Measurements from ENCODE around the gene PTPRK.

PTPRK gene

DNA sequence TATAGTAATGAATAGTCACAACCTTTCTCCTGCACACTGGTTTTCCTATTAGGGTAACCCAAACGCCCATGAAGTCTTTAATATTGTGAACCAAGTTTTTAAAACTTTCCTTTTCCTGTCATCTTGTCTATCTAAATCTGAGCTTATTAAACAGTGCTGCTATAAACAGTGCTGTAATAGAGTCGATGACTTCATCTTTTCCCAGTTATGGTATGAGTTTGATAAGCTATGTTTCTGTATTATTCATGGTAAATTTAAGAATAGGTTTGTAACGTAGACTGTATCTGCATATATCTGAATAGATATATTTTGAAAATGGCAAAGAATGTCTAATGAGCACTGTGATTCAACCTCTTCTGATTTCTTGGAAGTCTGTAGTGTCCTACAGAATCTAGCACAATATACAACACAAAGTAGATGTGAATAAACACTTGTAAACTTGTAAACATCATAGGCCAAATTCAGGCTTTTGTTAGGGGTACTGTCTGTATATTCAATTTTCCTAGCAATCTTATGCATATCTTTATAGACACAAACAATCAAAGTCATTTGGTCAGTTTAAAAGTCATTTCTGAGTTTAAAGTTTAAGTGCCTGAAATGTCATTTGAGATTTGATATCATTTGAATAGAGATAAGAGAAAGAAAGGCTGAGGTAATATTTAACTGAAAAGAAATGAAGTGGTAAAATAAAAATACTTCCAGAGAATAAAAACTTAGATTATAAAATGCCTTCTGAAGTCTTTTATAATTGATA lies 155.5 kb downstream of the PTPRK start:
- H3K27ac ChIP-seq = no peak overlapping the region
- intact Hi-C loops (cut with DNase I; ENCODE audit: low total_unique reads) = no loop called here

DNA sequence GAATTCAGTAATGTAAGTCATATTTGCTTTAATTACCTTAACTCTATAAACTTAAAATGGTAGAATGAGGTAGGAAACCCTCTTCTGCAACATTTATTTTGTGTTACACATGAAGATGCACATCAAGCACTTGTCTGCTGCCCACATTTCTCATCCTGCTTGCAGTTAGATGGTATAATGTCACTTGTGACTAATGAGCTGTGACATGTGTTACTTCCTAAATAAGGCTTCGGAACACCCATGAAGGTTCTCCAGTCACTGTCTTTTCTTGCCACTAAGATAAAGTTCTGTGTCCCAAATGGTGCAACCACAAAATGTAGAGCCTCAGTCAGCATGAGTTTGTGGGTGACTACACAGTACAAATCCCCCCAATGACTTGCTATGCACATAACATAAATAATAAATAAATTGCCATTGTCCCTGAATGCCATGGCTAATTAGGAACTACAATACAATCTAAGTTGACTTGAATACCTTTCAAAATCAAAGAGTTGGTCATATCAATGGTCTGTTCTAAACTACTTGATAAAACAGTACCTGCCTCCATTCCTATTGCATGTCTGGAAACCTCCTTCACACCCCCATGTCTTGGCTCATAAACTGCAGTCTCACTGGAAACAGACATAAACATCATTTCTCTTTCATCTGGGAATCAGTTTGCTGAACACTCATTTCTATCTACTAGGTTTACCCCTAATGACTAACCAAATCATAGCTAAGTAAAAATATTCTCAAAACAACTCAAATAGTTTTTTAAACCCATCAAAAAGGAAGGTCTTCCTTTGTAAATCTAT lies 157.2 kb downstream of the PTPRK start:
- Histone ChIP-seq H3K27me3 (no peaks in the 10 kb centered on the region), H3K27ac (no peak overlapping the region), H3K4me3 (no peak overlapping the region), H3K4me1 (peaks cover 0 to 27% (median under 1%) of the 10 kb centered on the region in 4 donors), H3K9me3 (no peaks in the 10 kb centered on the region), H3K36me3 (no peaks in the 10 kb centered on the region)
- intact Hi-C loops (cut with DNase I; ENCODE audit: low total_unique reads) = no loop called here
- TF ChIP-seq, protein P1, sequence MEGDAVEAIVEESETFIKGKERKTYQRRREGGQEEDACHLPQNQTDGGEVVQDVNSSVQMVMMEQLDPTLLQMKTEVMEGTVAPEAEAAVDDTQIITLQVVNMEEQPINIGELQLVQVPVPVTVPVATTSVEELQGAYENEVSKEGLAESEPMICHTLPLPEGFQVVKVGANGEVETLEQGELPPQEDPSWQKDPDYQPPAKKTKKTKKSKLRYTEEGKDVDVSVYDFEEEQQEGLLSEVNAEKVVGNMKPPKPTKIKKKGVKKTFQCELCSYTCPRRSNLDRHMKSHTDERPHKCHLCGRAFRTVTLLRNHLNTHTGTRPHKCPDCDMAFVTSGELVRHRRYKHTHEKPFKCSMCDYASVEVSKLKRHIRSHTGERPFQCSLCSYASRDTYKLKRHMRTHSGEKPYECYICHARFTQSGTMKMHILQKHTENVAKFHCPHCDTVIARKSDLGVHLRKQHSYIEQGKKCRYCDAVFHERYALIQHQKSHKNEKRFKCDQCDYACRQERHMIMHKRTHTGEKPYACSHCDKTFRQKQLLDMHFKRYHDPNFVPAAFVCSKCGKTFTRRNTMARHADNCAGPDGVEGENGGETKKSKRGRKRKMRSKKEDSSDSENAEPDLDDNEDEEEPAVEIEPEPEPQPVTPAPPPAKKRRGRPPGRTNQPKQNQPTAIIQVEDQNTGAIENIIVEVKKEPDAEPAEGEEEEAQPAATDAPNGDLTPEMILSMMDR (IDR thresholded peaks at IDR 0.05) = no peak
- DNase-seq = no peak

More for the DNA sequence above, 155.5 kb downstream of the PTPRK start:
- TF ChIP-seq, protein P1 (IDR thresholded peaks at IDR 0.05) = no peak
- Histone ChIP-seq H3K4me1 (peaks cover 0 to 38% (median 2%) of the 10 kb centered on the region in 4 donors), H3K36me3 (no peaks in the 10 kb centered on the region), H3K9me3 (no peaks in the 10 kb centered on the region), H3K4me3 (no peak overlapping the region), H3K27me3 (no peaks in the 10 kb centered on the region)
- no peak for DNase-seq

DNA sequence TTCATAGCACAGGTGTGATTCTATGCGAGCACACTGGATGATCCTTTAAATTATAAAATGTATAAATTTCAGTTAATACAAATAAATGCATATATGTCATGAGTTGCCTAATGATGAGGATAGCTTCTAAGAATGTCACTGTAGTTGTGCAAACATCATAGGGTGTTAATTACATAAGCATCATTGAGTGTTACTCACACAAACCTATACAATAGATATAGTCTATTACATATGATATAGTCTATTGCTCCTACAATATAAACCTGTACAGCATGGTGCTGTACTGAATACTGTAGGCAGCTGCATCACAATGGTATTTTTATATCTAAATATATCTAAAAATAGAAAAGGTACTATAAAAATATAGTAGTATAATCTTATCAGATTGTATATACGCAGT lies 159.0 kb downstream of the PTPRK start:
- H3K4me1 ChIP-seq = peaks cover 0 to 28% (median 7%) of the 10 kb centered on the region in 4 donors
- no peak for DNase-seq
- no peak overlapping the region for H3K27ac ChIP-seq
- TF ChIP-seq, protein P1 (IDR thresholded peaks at IDR 0.05) = no peak
- no peaks in the 10 kb centered on the region for H3K27me3 ChIP-seq
- H3K4me3 ChIP-seq = no peak overlapping the region
- H3K36me3 ChIP-seq = no peaks in the 10 kb centered on the region
- no peaks in the 10 kb centered on the region for H3K9me3 ChIP-seq
- intact Hi-C loops (cut with DNase I; ENCODE audit: low total_unique reads) = no loop called here

DNA sequence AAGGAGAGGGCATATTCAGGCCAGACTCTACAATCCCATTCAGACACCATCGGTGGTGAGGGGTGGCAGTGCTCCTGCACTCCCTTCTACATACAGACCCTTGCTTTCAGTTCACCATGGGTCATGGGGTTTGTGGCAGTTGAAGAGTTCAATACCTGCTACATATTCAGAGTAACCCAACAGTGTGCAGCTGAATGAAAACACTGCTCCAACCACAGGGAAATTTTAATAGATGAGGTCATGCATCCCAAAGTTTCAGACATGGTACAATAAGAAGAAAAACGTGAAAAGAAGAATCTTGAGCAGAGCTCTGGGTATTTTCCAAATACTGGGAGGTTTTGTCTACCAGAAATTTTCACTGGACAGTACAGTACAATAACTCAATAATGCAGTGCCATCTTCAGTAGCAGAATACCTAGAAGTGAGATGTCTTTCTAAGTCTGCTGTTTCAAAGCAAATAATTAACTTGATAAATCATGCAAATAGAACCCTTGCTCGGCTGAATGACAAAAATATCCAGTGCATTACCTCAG lies 162.1 kb downstream of the PTPRK start:
- TF ChIP-seq, protein P1 (IDR thresholded peaks at IDR 0.05) = no peak
- Histone ChIP-seq H3K27me3 (no peaks in the 10 kb centered on the region), H3K4me3 (no peak overlapping the region), H3K36me3 (no peaks in the 10 kb centered on the region), H3K9me3 (no peaks in the 10 kb centered on the region), H3K27ac (no peak overlapping the region), H3K4me1 (peaks cover 0 to 28% (median 7%) of the 10 kb centered on the region in 4 donors)
- no peak for DNase-seq
- intact Hi-C loops (cut with DNase I; ENCODE audit: low total_unique reads) = no loop called here

DNA sequence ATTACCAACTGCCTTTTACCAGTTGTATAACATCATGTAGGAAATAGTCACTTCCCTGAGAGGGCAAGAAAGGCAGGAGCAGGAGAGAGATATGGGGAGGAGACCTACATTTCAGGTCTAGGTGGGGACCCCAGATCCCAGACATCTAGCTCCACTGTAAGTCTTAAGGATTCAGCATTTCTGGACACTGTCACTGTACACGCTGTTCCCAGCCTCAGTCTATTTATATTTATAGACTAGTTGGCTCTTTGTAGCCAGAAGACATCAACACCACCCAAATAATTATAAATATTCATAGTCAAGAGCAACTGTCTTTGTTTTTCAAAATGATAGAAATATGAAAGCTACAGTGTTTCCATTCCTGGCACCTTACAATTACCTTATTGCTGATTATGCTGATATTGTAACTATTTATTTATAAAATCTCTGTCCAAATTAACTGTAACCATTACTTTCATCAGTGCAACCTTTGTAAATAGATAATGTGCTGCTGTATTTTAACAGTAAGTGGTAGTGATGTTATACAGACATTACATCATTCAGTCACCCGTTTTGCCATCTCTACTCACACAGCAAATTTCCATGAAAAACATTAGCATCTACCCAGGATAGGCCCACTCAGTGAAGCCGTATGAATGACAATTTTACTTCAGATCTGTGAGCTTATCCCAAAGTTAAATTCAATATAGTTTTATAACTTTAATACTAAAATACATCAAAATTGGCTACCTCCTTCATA lies 162.8 kb downstream of the PTPRK start:
- no peaks in the 10 kb centered on the region for H3K27me3 ChIP-seq
- intact Hi-C loops (cut with DNase I; ENCODE audit: low total_unique reads) = no loop called here
- no peak for DNase-seq
- no peaks in the 10 kb centered on the region for H3K36me3 ChIP-seq
- H3K27ac ChIP-seq = no peak overlapping the region
- TF ChIP-seq, protein P1 (IDR thresholded peaks at IDR 0.05) = no peak
- no peaks in the 10 kb centered on the region for H3K9me3 ChIP-seq
- H3K4me1 ChIP-seq = peaks cover 0 to 23% (median 7%) of the 10 kb centered on the region in 4 donors
- no peak overlapping the region for H3K4me3 ChIP-seq

Data from tibial artery (tissue), 4 donors.